ENCODE results near the gene NEDD4.

GRCh38 chr15:55992769-55993110 is 672 bp downstream of the NEDD4 start:
- TF ChIP-seq CTCF (IDR thresholded peaks at IDR 0.05; ENCODE audit: low read depth, low read length, poor library complexity, severe bottlenecking) (no peak), EZH2phosphoT487 (IDR thresholded peaks at IDR 0.05; ENCODE audit: borderline replicate concordance, low read length) (no peak)
